Measurements from ENCODE around the gene HM13.
"Not testable (repeated sequence)": the region's sequence is repeated elsewhere in the genome, so short reads cannot be mapped to it uniquely, and the experiment has no call there.

The HM13 gene

GRCh38 chr20:31570735-31571617, 56.7 kb downstream of the HM13 start:
- no peaks in the 10 kb centered on the region for H3K27me3 ChIP-seq (ENCODE audit: insufficient read depth, low read length)
- H3K27ac ChIP-seq (ENCODE audit: low read depth, low read length), result peak overlapping the region; percentile 19; the same call in 1 of the 2 replicates
- peaks cover 14% of the 10 kb centered on the region; the same call in 1 of the 2 replicates for H3K36me3 ChIP-seq (ENCODE audit: insufficient read depth, low read length)
- peaks cover 34% of the 10 kb centered on the region for H3K4me1 ChIP-seq (ENCODE audit: insufficient read depth, low read length)
- no peaks in the 10 kb centered on the region for H3K9me3 ChIP-seq (ENCODE audit: insufficient read depth, low read depth, low read length)
- no peak overlapping the region for H3K9ac ChIP-seq (ENCODE audit: low read depth, low read length)
- WGBS, result 95% methylated on average over 24 of the region's 25 CpGs
- no peak overlapping the region for H3K4me3 ChIP-seq (ENCODE audit: low read length)

GRCh38 chr20:31572042-31572700, 57.9 kb downstream of the HM13 start:
- Histone ChIP-seq H3K36me3 (ENCODE audit: insufficient read depth, low read length) (peaks cover 9% of the 10 kb centered on the region; the same call in 1 of the 2 replicates), H3K4me1 (ENCODE audit: insufficient read depth, low read length) (peaks cover 29% of the 10 kb centered on the region), H3K4me3 (ENCODE audit: low read length) (peak overlapping the region; percentile 55), H3K9me3 (ENCODE audit: insufficient read depth, low read depth, low read length) (no peaks in the 10 kb centered on the region), H3K27ac (ENCODE audit: low read depth, low read length) (peak overlapping the region; percentile 93), H3K27me3 (ENCODE audit: insufficient read depth, low read length) (no peaks in the 10 kb centered on the region), H3K9ac (ENCODE audit: low read depth, low read length) (peak overlapping the region; percentile 58)
- WGBS, result 47% methylated on average over 17 of the region's 17 CpGs

DNA sequence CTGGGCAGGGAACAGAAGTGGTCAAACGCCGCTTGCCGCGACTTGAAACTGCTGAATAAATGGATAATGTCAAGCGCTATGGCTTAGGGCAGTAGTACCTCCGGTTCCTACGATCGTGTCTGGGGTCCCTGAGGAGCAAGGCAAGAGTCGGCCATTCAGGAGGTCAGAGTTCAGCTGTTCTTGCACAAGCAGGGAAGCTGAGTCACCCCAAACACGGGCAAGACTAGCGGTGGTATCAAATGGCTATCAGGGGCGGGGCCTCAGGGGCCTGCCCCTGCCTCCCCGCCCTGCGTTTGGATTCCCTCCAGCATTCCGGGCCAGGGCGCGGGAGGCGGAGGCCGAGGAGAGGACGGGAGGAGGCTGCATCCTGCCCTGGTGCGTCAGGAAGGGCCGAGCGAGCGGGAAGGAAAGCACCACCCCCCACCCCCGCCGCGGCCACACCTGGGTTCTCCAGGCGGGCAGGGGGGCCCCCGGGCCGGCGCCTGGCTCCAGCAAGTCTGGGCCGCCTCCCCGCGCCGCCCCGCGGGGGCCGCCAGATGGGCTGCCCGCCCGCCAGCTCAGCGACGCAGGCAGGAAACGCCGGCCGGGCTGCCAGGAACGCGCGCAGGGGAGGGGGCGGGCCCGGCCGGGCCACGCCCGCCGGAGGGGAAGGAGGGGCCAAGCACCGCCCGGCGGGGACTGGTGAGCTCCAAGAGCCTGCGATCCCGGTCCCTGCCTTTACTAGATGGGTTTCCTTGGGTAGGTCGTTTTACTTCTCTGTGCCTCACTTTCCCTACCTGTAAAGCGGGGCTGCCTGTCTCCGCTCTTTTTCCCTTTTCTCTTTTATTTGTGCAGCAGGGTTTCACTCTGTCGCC, 58.7 kb downstream of the HM13 start:
- H3K9ac ChIP-seq (ENCODE audit: low read depth, low read length), result peak overlapping the region; percentile 68
- no peaks in the 10 kb centered on the region for H3K9me3 ChIP-seq (ENCODE audit: insufficient read depth, low read depth, low read length)
- WGBS, result 1% methylated on average over 62 of the region's 63 CpGs
- H3K36me3 ChIP-seq (ENCODE audit: insufficient read depth, low read length), result peaks cover 5% of the 10 kb centered on the region; the same call in 1 of the 2 replicates
- H3K4me1 ChIP-seq (ENCODE audit: insufficient read depth, low read length), result peaks cover 29% of the 10 kb centered on the region
- no peaks in the 10 kb centered on the region for H3K27me3 ChIP-seq (ENCODE audit: insufficient read depth, low read length)
- H3K4me3 ChIP-seq (ENCODE audit: low read length), result peak overlapping the region; percentile 55
- H3K27ac ChIP-seq (ENCODE audit: low read depth, low read length), result peak overlapping the region; percentile 93

- H3K4me3 ChIP-seq (ENCODE audit: low read length), result peak overlapping the region; percentile 55
- WGBS, result 68% methylated on average over 19 of the region's 19 CpGs
- H3K9me3 ChIP-seq (ENCODE audit: insufficient read depth, low read depth, low read length), result no peaks in the 10 kb centered on the region
- H3K36me3 ChIP-seq (ENCODE audit: insufficient read depth, low read length), result peaks cover 5% of the 10 kb centered on the region; the same call in 1 of the 2 replicates
- H3K9ac ChIP-seq (ENCODE audit: low read depth, low read length), result peak overlapping the region; percentile 68
- H3K27ac ChIP-seq (ENCODE audit: low read depth, low read length), result peak overlapping the region; percentile 93
- no peaks in the 10 kb centered on the region for H3K27me3 ChIP-seq (ENCODE audit: insufficient read depth, low read length)
- H3K4me1 ChIP-seq (ENCODE audit: insufficient read depth, low read length), result peaks cover 27% of the 10 kb centered on the region
Measured at GRCh38 chr20:31573555-31574321, 59.5 kb downstream of the HM13 start.

DNA sequence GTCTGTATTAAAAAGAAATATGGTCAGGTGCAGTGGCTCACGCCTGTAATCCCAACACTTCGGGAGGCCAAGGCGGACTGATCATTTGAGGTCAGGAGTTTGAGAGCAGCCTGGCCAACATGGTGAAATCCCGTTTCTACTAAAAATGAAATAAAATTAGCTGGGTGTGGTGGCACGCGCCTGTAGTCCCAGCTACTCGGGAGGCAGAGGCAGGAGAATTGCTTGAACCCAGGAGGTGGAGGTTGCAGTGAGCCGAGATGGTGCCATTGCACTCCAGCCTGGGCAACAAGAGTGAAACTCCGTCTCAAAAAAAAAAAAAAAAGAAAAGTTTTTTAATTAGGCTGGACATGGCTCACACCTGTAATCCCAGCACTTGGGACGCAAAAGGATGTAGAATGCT, 60.7 kb downstream of the HM13 start:
- H3K9ac ChIP-seq (ENCODE audit: low read depth, low read length); H3K36me3 ChIP-seq (ENCODE audit: insufficient read depth, low read length); H3K9me3 ChIP-seq (ENCODE audit: insufficient read depth, low read depth, low read length); H3K27me3 ChIP-seq (ENCODE audit: insufficient read depth, low read length); H3K27ac ChIP-seq (ENCODE audit: low read depth, low read length); H3K4me3 ChIP-seq (ENCODE audit: low read length): not testable (repeated sequence)
- 97% methylated on average over 10 of the region's 10 CpGs for WGBS
- H3K4me1 ChIP-seq (ENCODE audit: insufficient read depth, low read length), result peaks cover 19% of the 10 kb centered on the region

DNA sequence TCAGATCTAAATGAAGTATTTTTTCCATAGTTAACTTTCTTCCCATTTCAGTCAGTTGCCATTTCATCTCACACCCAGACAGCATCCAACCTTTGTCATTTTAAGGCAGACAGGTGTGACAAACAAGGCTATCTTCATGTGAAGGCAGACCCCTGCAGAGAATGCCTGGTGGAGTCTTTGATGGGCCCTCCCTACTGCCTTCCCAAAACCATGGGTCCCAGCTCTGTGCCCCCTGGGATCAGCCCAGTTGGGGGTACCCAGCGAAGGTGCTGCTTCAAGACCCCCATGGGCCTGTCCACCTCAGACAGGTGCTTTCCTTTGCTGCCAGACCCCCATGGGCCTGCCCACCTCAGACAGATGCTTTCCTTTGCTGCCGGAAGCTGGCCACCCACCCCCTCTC, 62.5 kb downstream of the HM13 start:
- no peaks in the 10 kb centered on the region for H3K27me3 ChIP-seq (ENCODE audit: insufficient read depth, low read length)
- 73% methylated on average over 2 of the region's 2 CpGs for WGBS
- H3K9ac ChIP-seq (ENCODE audit: low read depth, low read length), result no peak overlapping the region
- no peaks in the 10 kb centered on the region for H3K36me3 ChIP-seq (ENCODE audit: insufficient read depth, low read length)
- peaks cover 34% of the 10 kb centered on the region for H3K4me1 ChIP-seq (ENCODE audit: insufficient read depth, low read length)
- H3K9me3 ChIP-seq (ENCODE audit: insufficient read depth, low read depth, low read length), result no peaks in the 10 kb centered on the region
- peak overlapping the region; percentile 32; the same call in 1 of the 2 replicates for H3K27ac ChIP-seq (ENCODE audit: low read depth, low read length)
- H3K4me3 ChIP-seq (ENCODE audit: low read length), result no peak overlapping the region

DNA sequence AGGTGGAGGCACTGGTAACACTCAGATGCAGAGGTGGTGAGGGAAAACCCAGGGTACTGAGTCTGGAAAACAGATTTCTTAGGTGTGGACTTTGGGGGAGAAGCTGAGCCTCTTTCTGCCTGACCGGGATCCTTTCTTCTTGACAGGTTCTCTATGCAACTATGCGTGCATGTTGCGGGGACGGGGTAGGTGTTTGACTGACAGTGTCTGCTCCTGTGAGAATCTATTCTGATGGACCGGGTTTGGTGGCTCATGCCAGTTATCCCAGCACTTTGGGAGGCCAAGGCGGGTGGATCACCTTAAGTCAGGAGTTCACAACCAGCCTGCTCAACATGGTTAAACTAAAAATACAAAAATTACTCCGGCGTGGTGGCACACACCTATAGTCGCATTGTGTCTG, 63.0 kb downstream of the HM13 start:
- H3K27me3 ChIP-seq (ENCODE audit: insufficient read depth, low read length), result no peaks in the 10 kb centered on the region
- no peak overlapping the region for H3K4me3 ChIP-seq (ENCODE audit: low read length)
- no peak overlapping the region for H3K9ac ChIP-seq (ENCODE audit: low read depth, low read length)
- H3K4me1 ChIP-seq (ENCODE audit: insufficient read depth, low read length), result peaks cover 32% of the 10 kb centered on the region
- no peaks in the 10 kb centered on the region for H3K9me3 ChIP-seq (ENCODE audit: insufficient read depth, low read depth, low read length)
- WGBS, result 85% methylated on average over 9 of the region's 9 CpGs
- H3K27ac ChIP-seq (ENCODE audit: low read depth, low read length), result peak overlapping the region; percentile 32; the same call in 1 of the 2 replicates
- H3K36me3 ChIP-seq (ENCODE audit: insufficient read depth, low read length), result no peaks in the 10 kb centered on the region

DNA sequence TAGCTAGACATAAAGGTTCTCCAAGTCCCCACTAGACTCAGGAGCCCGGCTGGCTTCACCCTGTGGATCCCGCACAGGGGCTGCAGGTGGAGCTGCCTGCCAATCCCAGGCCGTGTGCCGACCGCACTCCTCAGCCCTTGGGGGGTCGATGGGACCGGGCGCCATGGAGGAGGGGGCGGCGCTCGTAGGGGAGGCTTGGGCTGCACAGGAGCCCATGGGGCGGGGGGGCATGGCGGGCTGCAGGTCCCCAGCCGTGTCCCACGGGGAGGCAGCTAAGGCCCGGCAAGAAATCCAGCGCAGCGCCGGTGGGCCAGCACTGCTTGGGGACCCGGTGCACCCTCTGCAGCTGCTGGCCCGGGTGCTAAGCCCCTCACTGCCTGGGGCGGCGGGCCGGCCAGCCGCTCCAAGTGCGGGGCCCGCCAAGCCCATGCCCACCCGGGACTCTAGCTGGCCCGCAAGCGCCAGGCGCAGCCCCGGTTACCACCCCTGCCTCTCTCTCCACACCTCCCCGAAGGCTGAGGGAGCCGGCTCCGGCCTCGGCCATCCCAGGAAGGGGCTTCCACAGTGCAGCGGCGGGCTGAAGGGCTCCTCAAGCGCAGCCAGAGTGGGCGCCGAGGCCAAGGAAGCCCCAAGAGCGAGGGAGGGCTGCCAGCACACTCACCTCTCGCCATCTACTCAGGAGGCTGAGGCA, 64.4 kb downstream of the HM13 start:
- Histone ChIP-seq H3K9me3 (ENCODE audit: insufficient read depth, low read depth, low read length) (no peaks in the 10 kb centered on the region), H3K9ac (ENCODE audit: low read depth, low read length) (no peak overlapping the region), H3K36me3 (ENCODE audit: insufficient read depth, low read length) (no peaks in the 10 kb centered on the region), H3K27me3 (ENCODE audit: insufficient read depth, low read length) (no peaks in the 10 kb centered on the region), H3K4me3 (ENCODE audit: low read length) (no peak overlapping the region), H3K4me1 (ENCODE audit: insufficient read depth, low read length) (peaks cover 22% of the 10 kb centered on the region), H3K27ac (ENCODE audit: low read depth, low read length) (no peak overlapping the region)
- WGBS, result 91% methylated on average over 43 of the region's 43 CpGs

GRCh38 chr20:31579245-31579644, 65.0 kb downstream of the HM13 start:
- no peak overlapping the region for H3K4me3 ChIP-seq (ENCODE audit: low read length)
- no peaks in the 10 kb centered on the region for H3K27me3 ChIP-seq (ENCODE audit: insufficient read depth, low read length)
- H3K4me1 ChIP-seq (ENCODE audit: insufficient read depth, low read length), result peaks cover 27% of the 10 kb centered on the region
- H3K27ac ChIP-seq (ENCODE audit: low read depth, low read length), result no peak overlapping the region
- 97% methylated on average over 6 of the region's 6 CpGs for WGBS
- no peaks in the 10 kb centered on the region for H3K9me3 ChIP-seq (ENCODE audit: insufficient read depth, low read depth, low read length)
- H3K36me3 ChIP-seq (ENCODE audit: insufficient read depth, low read length), result no peaks in the 10 kb centered on the region
- no peak overlapping the region for H3K9ac ChIP-seq (ENCODE audit: low read depth, low read length)

Measured in HUES64 (cell line).